IMR-90 (cell line): ENCODE data around the gene SHROOM3.

Experiments
- CEBPB ChIP-seq: IDR thresholded peaks from 2 replicates; pipeline ENCODE4 v1.6.1; 2012; ENCODE audit warnings: low read depth, low read length, improper control_type of control experiment
- CTCF ChIP-seq: conservative IDR thresholded peaks from 2 replicates; pipeline ENCODE4 v1.5.1; 2012; ENCODE audit warnings: mild to moderate bottlenecking, low read depth, low read length, improper control_type of control experiment
- FOS ChIP-seq: fragments of 150-350 bp; IDR thresholded peaks from 2 replicates; pipeline ENCODE4 v1.6.1; 2016; ENCODE audit warnings: low read depth, low read length
- MAFK ChIP-seq: IDR thresholded peaks from 2 replicates; pipeline ENCODE4 v1.6.1; 2012; ENCODE audit warnings: low read depth, low read length, improper control_type of control experiment

DNA sequence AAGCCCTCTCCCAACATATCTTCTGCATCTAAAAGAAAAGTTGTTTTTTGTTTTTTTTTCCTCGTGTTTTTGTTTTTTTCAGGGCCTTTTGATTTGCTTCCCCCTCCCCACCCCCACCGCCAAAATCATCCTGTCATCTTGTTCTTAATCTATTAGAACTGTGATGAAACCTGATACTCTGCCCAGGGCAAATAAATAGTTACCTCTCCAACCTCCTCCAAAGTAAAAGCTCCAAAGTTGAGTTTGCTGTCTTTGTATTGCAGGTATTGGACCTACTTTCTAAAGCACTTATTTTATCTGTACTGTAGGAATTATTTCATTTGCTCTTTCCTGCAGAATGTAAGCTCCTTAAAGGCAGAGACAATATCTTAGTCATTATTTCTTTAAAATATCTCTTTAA, 290.0 kb downstream of the SHROOM3 start:
- TF ChIP-seq CEBPB (no peak), CTCF (no peak), FOS (no peak), MAFK (no peak)
